Raji (cell line): ENCODE measurements around the gene RMND5B.

Experiments
- POLR2A ChIP-seq: IDR thresholded peaks from 2 replicates; pipeline ENCODE4 v1.6.1; 2011; ENCODE audit warnings: low read depth, low read length, control low read depth; ENCODE audit not compliant: insufficient read depth

RMND5B gene

DNA sequence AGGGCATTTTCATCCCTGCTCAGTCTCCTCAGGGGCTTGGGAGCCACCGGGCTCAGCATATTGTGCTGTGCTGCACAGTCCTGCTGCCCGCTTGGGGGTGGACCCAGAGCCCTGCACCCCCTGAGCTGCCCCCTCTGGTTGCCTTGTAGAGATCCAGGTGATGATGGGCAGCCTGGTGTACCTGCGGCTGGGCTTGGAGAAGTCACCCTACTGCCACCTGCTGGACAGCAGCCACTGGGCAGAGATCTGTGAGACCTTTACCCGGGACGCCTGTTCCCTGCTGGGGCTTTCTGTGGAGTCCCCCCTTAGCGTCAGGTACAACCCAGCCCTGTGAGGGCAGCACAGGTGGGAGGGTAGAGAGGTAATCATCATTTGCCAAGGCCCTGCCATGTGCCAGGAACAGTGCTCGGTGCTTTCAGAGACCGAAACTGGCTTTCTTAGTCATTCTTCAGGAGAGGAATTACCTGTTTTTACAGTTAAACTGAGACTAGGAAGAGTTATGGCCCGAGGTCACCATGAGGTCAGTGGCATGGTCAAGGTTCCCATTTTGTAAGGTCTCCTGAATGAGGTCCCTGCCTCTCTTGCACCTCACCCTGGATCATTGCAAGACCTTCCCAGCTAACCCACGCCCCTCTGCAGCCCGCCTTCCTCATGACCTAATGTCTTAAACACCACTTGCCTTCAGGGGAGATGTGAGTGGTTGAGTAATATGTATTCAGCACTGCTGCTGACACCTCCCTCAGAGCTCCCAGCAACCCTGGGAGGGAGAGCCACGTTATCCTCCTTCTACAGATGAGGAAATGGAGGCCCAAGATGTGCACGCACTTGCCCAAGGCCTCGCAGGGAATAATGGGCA lies 15.4 kb downstream of the RMND5B start:
- 0 out of 2 replicates have a peak, but pooled peaks have one; percentile 31 for TF ChIP-seq POLR2A

DNA sequence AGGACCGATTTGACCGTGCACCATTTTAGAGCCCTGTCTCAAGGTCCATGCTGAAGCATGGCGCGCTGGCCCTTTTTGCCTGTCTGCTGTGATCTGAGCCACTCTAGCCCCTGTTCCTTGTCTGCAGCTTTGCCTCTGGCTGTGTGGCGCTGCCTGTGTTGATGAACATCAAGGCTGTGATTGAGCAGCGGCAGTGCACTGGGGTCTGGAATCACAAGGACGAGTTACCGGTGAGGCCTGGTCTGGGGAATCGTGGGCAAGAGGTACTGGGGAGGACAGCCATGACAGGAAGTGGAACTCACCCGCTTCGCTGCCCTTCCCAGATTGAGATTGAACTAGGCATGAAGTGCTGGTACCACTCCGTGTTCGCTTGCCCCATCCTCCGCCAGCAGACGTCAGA lies 16.6 kb downstream of the RMND5B start:
- no peak for TF ChIP-seq POLR2A

DNA sequence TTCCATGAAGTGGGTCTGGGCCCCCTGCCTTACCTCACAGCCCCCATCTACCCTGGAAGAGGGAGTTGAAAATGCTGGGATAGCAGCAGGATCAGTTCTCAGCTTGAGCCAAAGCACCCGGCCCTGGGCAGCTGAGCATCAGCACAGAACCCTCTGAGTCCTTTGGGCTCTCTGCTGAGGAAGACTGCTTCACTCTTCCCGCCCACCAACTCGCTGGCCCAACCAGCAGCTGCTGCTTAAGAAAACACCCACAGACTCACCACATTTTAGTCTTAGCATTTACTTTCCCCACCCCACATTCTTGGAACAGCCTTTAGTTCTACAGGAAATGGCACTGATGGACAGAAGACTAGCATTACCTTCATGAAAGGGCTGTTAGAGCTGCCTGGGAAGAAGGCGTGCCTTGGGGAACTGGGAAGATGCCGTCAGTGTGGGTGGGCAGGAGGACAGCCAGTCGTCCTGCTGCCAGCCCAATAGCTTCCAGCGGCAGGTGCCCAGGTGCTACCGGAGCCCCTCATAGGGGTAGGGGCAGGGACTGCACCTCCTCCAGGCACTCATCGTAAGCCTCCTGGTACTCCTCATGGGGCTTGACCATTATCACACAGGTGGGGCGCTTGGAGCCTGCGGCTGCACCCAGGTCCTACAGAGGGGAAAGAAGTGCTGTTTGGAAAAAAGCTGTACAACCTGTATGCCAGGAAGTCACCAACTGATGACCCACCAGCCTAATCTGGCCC lies 18.6 kb downstream of the RMND5B start:
- no peak for TF ChIP-seq POLR2A

DNA sequence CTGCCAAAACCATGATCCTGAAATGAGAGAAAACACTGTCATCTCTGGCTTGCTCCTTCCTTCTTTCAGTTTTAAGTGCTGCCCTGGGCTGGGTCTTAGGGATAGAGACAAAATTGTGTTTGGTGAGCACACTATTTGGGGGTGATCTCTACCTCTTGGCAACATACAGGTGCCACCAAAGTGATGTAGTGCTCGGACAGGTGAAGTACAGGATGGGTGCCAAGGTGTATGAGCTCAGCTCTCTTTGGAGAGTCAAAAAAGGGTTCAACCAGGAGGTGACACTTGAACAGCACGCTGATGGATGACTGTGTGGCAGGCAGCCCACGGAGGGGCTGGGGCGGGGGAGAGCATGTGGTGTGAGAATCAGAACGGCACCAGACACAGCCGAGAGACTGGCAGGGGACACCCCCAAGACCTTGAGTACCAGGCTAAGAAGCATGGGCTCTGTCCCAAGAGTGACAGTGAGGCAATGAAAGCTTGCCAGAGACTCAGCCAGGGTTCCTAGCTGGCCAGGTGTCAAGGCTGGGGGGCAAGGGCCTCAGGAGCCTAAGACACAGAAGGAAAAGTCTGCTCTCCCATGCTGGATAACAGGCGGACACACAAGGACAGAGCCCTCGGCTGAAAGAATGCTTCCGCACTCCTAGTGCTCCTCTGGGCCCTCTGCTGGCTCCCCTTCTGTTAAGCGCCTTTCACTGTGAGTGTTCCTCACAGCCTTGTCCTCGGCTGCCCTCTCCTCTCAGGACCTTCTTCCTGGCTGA lies 20.3 kb downstream of the RMND5B start:
- TF ChIP-seq POLR2A, result peak; percentile 30; the same call in 1 of the 2 replicates

DNA sequence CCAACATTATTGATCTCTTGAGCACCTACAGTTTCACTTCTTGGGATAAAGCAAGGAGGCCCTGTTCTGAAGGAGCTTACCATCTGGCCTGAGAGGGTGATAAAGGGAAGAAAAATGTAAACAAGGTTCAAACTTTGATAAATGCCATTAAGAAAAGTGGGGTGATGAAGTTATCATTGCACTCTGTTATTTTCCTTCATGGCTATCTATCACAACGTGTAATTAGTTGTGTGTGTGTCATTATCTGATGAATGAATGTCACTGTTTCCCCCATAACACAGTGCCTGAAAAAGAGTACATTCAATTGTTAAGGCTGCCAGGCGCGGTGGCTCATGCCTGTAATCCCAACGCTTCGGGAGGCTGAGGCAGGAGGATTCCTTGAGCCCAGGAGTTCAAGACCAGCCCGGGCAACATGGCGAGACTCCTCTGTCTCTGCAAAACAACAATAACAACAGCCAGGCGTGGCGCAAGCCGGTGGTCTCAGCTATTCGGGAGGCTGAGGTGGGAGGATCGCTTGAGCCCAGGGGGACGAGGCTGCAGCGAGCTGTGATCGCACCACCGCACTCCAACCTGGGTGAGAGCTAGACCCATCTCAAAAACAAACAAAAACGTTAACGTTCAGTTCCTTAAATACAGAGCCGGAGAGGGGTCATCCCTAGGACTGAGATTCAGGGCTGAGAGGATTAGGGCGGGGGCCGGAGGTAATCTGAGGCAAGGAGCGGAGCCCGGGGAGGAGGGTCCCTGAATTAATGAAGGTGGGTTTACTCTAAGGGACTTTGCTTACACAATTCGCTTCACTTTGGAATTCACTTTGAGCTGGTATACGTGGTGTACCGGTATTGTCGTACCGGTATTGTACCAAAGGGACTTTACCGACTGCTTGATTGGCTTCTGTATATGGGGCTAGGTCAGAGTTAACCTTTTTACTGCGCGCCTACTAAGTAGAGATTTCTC lies 22.0 kb downstream of the RMND5B start:
- TF ChIP-seq POLR2A, result no peak

DNA sequence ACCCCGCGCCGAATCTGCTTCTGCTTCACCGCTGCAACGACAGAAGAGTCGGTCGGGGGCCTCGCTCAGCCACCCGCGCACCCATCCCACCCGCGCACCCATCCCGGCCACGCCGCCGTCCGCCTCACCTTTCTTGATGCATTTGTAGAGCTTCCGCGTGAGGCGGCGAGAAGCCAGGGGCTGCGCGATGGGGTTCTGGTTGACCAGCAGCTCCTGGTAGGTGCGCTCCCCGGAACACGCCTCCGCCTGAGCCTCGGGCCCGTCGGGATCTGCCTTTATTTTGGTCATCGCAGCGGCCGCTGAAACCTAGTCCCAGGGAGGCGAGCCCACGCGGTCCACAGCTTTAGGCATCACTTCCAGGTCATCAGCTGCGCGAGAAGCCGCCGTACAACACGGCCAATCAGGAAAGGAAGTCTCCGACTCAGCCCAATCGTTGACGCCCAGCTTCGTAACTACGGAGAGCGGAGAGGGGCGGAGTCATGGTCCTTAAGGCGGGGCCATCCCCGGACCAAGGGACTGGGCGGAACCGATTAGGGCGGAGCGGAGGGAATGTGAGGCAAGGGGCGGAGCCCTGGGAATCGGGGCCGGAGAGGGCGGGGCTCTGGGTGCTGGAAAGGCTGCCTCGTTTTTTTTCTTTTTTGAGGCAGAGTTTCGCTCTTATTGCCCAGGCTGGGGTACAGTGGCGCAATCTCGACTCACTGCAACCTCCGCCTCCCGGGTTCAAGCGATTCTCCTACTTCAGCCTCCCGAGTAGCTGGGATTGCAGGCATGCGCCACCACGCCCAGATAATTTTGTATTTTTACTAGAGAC lies 22.9 kb downstream of the RMND5B start, which contains the start of gene NHP2:
NHP2 (minus strand) TSS at position 356 of the 811 bp plus-strand sequence; CDS start at position 288, 68 bp downstream.
- peak; percentile 76 for TF ChIP-seq POLR2A

DNA sequence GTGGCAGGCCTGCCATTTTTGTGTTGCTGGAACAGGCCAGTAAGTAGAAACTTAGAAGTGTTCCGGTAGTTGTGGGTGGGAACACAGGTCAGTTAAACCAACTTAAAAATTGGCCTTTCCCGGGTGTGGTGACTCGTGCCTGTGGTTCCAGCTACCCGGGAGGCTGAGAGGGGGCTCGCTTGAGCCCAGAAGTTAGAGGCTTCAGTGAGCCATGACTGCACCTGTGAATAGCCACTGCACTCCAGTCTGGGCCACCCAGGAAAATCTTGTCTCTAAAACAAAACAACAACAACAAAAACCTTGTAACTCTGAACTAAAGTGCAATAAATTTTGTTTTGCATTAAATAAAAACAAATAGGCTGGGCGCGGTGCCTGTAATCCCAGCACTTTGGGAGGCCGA lies 24.3 kb downstream of the RMND5B start:
- no peak for TF ChIP-seq POLR2A

DNA sequence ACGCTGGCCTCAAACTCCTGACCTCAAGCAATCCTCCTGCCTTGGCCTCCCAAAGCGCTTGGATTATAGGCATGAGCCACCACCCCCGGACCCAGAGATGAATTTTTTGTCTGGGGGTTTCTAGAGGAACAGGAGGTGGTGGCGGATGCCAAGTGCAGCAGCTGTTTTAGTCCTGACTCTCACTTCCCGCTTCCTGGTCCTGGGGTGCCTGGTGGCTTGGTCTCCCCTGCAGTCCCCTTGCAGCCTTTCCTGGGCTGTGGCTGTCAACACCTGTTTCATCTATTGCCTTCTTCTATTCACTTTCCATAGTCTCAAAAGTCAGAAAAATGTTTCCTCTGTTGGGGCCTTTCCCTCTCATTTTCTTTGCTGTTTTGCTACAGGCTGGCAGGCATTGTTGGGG lies 29.4 kb downstream of the RMND5B start:
- TF ChIP-seq POLR2A, result no peak

DNA sequence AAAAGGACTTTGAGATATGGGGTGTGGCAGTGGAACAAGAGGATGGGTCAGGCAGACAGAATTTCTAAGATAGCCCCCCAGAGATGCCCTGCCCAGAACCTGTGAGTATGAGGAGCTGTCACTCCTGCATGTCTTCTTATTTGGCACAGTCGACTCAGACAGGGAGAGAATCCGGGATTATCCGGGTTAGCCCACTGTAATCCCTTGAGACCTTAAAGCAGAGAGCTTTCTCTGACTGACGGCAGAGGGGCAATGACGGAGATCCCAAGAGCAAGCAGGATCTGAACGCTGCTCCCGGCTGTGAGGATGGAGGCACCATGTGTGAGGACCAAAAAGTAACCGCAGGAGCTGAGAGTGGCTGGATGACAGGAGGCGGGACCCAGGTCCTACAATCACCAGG lies 31.7 kb downstream of the RMND5B start:
- TF ChIP-seq POLR2A, result no peak

DNA sequence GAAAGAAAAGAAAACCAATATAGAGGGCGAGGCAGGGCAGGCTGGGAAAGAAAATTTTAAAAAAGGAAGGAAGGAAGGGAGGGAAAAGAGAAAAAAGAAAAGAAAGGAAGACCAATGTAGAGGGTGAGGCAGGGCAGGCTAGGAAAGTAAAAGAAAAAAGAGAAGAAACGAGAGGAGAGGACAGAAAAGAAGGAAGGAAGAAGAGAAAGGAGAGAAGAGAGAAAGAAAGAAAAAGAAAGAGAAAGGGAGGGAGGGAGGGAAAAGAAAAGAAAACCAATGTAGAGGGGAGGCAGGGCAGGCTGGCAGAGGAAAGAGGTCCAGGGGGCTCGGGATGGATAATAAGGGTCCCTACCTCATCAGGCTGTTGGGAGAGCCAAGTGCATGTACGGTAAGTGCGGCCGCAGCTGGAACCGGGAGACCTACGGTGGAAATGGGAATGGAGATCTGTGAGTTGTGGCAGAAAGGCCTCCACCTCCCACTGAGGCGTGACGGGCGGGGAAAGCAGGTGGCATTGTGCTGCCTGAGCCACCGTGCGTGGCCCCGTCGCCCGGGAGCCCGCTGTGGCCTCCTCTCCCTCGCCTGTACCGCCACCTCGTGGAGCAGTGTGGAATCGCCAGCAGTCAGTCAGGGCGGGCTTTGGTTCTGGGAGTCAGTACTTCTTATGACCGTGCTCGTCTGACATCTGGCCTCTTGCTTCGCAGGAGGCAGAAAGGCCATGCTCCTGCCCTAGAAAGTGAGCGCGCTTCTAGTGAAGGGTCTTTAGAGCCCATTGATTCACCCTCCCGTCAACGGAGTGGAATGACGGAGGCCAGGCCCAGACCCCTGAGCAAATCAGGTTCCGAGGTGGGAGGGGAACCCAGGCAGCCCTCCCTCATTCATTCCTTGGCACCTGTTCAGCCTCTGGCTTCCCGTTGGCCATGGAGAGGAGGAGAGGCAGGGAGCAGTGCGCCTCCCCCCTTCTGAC lies 33.2 kb downstream of the RMND5B start:
- peak; percentile 49 for TF ChIP-seq POLR2A

DNA sequence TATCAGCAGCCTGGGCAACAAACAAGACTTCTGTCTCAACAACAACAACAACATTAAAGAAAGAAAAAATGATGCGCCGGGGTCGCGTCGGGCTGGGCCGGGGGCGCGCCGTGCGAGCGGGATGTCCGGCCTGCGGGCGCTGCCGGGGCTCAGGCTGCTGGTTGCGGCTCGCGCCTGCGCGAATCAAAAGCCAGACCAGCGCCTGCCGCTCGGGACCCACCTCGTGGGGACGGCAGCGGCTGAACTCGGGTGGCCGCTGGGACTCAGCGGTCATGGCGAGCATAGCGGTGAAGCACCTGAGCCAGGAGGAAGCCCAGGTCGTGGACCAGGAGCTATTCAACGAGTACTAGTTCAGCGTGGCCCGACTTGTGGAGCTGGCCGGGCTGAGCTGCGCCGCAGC lies 34.8 kb downstream of the RMND5B start:
- TF ChIP-seq POLR2A, result no peak

DNA sequence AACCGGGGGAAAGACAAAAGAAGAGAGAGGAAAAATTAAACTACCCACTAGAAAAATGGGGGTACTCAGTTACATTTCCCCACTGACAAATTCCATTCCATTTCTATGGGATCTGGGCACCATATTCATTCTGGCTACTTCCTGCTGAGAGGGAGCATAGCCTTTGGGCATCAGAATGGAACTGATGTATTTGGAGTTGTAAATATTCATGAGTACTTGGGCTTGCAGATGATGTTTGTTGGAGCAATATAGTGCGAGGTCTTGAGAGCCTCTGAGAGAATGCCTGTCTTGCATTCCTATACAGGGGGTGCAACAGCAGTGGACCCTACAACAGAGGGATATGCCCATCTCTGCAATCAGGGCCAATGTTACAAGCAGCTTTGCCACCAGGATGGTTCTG lies 39.6 kb downstream of the RMND5B start:
- no peak for TF ChIP-seq POLR2A
